ENCODE data around the gene ILK.

ILK gene

GRCh38 chr11:6574816-6575715 lies 28.5 kb upstream of the ILK start:
- no peak for DNase-seq

GRCh38 chr11:6576471-6577373 lies 26.9 kb upstream of the ILK start:
- peak; percentile 40 for DNase-seq

- DNase-seq = no peak
These were observed 25.4 kb upstream of the ILK start for GRCh38 chr11:6578134-6578533.

GRCh38 chr11:6579681-6580080 lies 23.9 kb upstream of the ILK start:
- DNase-seq = no peak

DNA sequence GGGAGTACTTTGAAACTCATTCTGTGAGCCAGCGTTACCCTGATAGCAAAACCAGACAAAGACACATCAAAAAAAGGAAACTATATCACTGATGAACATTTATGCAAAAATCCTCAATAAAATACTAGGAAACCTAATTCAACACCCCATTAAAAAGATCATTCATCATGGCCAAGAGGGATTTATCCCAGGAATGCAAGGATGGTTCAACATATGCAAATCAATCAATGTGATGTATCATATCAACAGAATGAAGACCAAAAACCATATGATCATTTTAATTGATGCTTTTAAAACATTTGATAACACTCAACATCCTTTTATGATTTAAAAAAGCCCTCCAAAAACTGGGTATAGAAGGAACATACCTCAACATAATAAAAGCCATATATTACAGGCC lies 20.0 kb upstream of the ILK start:
- DNase-seq = no peak

GRCh38 chr11:6584528-6584927 lies 19.0 kb upstream of the ILK start:
- no peak for DNase-seq

- no peak for DNase-seq
These were observed 16.9 kb upstream of the ILK start for GRCh38 chr11:6586434-6587359.

- no peak for DNase-seq
These were observed 16.1 kb upstream of the ILK start for GRCh38 chr11:6587360-6587953.

DNA sequence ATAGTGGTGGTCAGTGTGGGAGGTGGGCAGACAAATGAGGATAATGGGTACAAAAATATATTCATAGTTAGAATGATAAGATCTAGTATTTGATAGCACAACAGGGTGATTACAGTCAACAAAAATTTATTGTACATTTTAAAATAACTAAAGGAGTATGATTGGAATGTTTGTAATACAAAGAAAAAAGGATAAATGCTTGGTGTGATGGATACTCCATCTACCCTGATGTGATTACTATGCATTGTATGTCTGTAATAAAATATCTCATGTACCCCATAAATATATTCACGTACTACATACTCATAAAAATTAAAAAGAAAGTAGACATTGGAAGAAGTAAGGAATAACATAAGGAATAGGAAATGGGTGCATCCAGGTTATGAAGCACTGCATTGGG lies 15.6 kb upstream of the ILK start:
- DNase-seq = no peak

- no peak for DNase-seq
These were observed 9.3 kb upstream of the ILK start for GRCh38 chr11:6594142-6594768.

DNA sequence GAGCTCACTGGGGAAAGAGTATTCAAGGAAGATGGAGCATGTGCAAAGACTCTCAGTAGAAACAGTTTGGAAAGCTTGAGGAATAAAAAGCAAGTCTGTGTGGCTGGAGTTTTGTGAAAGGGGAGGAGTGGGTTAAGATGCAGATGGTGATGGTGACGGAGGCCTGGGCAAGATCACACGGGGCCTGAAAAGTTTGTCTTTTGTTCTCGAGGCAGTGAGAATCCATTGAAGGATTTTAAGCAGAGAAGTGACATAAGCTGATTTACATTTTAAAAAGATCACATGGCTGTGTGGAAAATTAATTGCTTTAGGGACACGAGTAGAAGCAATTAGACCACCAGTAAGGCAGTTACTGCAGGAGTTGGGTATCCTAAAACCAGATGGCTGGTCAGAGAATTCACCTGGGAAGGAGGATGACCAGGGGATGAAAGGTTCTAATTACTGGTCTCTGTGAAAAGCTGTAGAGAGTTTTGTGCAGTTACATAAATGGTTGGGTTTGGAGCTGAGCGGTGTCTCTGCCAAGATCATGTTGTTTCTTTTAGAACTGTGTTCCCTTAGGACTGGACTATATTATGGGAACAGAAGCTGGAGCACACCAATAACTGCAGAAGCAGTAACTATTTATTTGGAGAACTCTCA lies 7.2 kb upstream of the ILK start:
- DNase-seq = no peak

GRCh38 chr11:6598555-6598954 lies 5.0 kb upstream of the ILK start:
- DNase-seq = no peak

- no peak for DNase-seq
These were observed 4.1 kb upstream of the ILK start for GRCh38 chr11:6599449-6599848.

GRCh38 chr11:6599881-6600390 lies 3.6 kb upstream of the ILK start:
- DNase-seq = no peak

DNA sequence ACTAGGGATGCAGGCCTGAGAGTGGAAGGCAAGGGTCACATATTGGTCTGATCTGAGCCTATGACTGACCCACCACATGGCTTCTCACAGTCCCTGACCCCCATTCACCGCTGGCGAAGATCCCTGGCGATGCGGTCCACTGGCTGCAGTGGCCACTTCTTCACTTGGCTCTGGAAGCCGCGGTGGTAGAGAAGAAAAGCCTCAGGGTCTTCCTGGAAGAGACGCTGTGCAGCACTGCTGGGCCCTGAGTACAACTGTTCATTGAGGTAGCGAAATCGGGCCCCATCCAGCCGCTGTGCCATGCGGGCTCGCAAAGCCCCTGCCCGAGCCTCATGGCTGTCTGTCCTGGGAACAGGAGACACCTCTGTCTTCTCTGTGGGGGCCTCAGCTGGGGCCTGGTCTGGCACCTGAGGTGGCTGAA lies 2.5 kb upstream of the ILK start:
- DNase-seq = no peak

GRCh38 chr11:6602096-6602940 lies 1.3 kb upstream of the ILK start:
- DNase-seq = no peak

GRCh38 chr11:6604081-6604626 lies 580 bp downstream of the ILK start:
- peak; percentile 51 for DNase-seq

DNA sequence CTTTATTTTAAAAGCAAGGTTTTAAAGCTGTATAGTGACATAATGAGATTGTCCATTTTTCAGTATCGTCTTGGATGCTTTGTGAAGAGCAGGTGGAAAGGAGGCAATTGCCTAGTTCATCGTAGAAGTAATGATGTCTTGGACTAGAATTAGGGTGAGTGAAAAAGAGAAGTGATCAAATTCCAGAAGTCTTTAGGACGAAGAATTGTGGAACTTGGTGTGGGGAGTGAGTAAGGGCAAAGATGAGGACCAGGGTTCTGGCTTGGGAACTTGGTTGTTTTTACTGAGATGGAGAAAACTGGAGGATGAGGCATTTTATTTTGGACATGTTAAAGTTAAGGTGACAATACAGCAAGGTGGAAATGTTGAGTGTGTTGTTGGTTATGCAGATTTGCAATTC lies 1.2 kb downstream of the ILK start:
- DNase-seq = no peak

- DNase-seq = no peak
These were observed 3.1 kb downstream of the ILK start for GRCh38 chr11:6606471-6607189.

Measured in NCI-H345 (cell line).